ENCODE results near the gene USP28.

DNA sequence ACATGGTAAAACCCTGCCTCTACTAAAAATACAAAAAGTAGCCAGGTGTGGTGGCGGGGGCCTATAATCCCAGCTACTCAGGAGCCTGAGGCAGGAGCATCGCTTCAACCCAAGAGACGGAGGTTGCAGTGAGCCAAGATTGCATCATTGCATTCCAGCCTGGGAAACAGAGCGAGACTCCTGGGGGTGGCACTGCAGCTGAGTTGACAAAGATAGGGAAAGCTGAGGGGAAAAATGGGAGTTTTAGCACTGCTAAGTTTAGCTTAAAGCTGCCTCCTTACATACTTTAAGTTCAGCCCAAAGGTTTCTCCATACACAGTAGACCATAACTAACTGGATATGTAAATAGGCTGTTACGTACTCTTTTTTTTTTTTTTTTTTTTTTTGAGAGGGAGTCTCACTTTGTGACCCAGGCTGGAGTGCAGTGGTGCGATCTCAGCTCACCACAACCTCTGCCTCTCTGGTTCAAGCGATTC, 9.0 kb upstream of the USP28 start:
- TF ChIP-seq, protein P1, sequence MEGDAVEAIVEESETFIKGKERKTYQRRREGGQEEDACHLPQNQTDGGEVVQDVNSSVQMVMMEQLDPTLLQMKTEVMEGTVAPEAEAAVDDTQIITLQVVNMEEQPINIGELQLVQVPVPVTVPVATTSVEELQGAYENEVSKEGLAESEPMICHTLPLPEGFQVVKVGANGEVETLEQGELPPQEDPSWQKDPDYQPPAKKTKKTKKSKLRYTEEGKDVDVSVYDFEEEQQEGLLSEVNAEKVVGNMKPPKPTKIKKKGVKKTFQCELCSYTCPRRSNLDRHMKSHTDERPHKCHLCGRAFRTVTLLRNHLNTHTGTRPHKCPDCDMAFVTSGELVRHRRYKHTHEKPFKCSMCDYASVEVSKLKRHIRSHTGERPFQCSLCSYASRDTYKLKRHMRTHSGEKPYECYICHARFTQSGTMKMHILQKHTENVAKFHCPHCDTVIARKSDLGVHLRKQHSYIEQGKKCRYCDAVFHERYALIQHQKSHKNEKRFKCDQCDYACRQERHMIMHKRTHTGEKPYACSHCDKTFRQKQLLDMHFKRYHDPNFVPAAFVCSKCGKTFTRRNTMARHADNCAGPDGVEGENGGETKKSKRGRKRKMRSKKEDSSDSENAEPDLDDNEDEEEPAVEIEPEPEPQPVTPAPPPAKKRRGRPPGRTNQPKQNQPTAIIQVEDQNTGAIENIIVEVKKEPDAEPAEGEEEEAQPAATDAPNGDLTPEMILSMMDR (IDR thresholded peaks at IDR 0.05), result no peak
- TF ChIP-seq POLR2A (IDR thresholded peaks at IDR 0.05), result no peak
